Breast epithelium (tissue), 3 donors: ENCODE results near the gene MTERF4.

Experiments used
- POLR2A ChIP-seq: fragments of 450-650 bp; IDR thresholded peaks from one replicate; pipeline ENCODE4 v1.6.1; 2016; ENCODE audit warnings: antibody characterized with exemption, mild to moderate bottlenecking, moderate library complexity
- TF ChIP-seq, protein P1 (sequence below), 3 donors: fragments of 450-650 bp; IDR thresholded peaks; one replicate each; pipeline ENCODE4 v1.5.1; 2016 to 2017; ENCODE audit warnings: antibody characterized with exemption in 3 of 3, mild to moderate bottlenecking in 3 of 3, moderate library complexity in 3 of 3

DNA sequence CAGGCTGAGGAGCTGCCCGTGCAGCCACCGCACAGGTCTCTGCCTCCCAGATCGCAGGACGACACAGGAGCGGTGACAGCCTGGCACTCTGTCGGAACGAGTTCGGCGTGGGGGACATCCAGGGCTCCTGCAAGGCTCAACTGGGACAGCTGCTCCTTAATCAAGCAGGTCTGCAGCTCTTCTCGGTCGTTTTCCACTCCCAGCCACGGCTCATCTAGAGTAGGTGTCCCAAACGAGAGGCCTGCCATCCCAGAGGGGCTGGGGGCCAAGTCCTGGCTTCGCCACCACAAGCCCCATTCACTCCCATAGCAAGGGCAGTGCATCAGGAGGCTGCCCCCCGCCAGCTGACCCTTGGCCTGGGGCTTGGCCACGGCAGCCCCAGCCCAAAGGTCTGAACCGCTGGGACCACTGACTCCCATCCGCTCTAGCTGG, 24.7 kb upstream of the MTERF4 start:
- TF ChIP-seq POLR2A = no peak
- TF ChIP-seq, protein P1, sequence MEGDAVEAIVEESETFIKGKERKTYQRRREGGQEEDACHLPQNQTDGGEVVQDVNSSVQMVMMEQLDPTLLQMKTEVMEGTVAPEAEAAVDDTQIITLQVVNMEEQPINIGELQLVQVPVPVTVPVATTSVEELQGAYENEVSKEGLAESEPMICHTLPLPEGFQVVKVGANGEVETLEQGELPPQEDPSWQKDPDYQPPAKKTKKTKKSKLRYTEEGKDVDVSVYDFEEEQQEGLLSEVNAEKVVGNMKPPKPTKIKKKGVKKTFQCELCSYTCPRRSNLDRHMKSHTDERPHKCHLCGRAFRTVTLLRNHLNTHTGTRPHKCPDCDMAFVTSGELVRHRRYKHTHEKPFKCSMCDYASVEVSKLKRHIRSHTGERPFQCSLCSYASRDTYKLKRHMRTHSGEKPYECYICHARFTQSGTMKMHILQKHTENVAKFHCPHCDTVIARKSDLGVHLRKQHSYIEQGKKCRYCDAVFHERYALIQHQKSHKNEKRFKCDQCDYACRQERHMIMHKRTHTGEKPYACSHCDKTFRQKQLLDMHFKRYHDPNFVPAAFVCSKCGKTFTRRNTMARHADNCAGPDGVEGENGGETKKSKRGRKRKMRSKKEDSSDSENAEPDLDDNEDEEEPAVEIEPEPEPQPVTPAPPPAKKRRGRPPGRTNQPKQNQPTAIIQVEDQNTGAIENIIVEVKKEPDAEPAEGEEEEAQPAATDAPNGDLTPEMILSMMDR (IDR thresholded peaks at IDR 0.05) = no peak
